Neural progenitor cell (in vitro differentiated cells): ENCODE results near the gene TOP2A. TPM values are rescaled to one million over a fixed set of nuclear protein-coding genes. Genes with fewer than 3 reads are reported as not detected.

Source experiments
- DNase-seq: peaks from one replicate; pipeline ENCODE4 v3.0.0-alpha.2; 2016; ENCODE audit warnings: low spot score
- H2AFZ ChIP-seq: fragments of 200-600 bp; sonication (generic); replicated peaks from 2 replicates; pipeline ENCODE4 v1.6.1; 2016; ENCODE audit warnings: antibody characterized with exemption
- H3F3A ChIP-seq: fragments of 200-600 bp; sonication (generic); 2 replicates; pipeline ENCODE4 v1.6.1; 2016; ENCODE audit warnings: antibody characterized with exemption, low read depth
- H3K27ac ChIP-seq: fragments of 200-600 bp; sonication (generic); 2 replicates; pipeline ENCODE4 v1.5.1; 2016; ENCODE audit warnings: mild to moderate bottlenecking
- H3K27me3 ChIP-seq: fragments of 200-600 bp; sonication (generic); 2 replicates; pipeline ENCODE4 v1.6.1; 2016; ENCODE audit warnings: mild to moderate bottlenecking, moderate library complexity
- H3K36me3 ChIP-seq: fragments of 200-600 bp; sonication (generic); 2 replicates; pipeline ENCODE4 v1.5.1; 2016
- H3K4me1 ChIP-seq: fragments of 200-600 bp; sonication (generic); 2 replicates; pipeline ENCODE4 v1.6.1; 2016; ENCODE audit warnings: mixed run types
- H3K4me2 ChIP-seq: fragments of 200-600 bp; sonication (generic); 2 replicates; pipeline ENCODE4 v1.6.1; 2016
- H3K4me3 ChIP-seq: fragments of 200-600 bp; sonication (generic); 2 replicates; pipeline ENCODE4 v1.5.1; 2016
- H3K79me2 ChIP-seq: fragments of 200-600 bp; sonication (generic); 2 replicates; pipeline ENCODE4 v1.6.1; 2016; ENCODE audit warnings: low read depth
- H3K9ac ChIP-seq: fragments of 200-600 bp; sonication (generic); 2 replicates; pipeline ENCODE4 v1.6.1; 2016
- H3K9me3 ChIP-seq: fragments of 200-600 bp; sonication (generic); 2 replicates; pipeline ENCODE4 v1.5.1; 2016; ENCODE audit warnings: low read depth
- H4K20me1 ChIP-seq: fragments of 200-600 bp; sonication (generic); 2 replicates; pipeline ENCODE4 v1.6.1; 2016; ENCODE audit warnings: low read depth
- H3K27ac Mint-ChIP-seq: 3 replicates; pipeline ENCODE4 v1.8.0; 2021; ENCODE audit warnings: mixed read lengths
- H3K27me3 Mint-ChIP-seq: 2 replicates; pipeline ENCODE4 v1.8.0; 2022; ENCODE audit warnings: low read depth, mild to moderate bottlenecking, inconsistent platforms, moderate library complexity, mixed read lengths; ENCODE audit not compliant: insufficient read depth
- H3K36me3 Mint-ChIP-seq: 3 replicates; pipeline ENCODE4 v1.8.0; 2021; ENCODE audit warnings: mixed read lengths
- H3K4me1 Mint-ChIP-seq: 3 replicates; pipeline ENCODE4 v1.8.0; 2021; ENCODE audit warnings: mixed read lengths
- H3K4me3 Mint-ChIP-seq: 3 replicates; pipeline ENCODE4 v1.8.0; 2021; ENCODE audit warnings: mild to moderate bottlenecking, moderate library complexity, mixed read lengths
- H3K9me3 Mint-ChIP-seq: 3 replicates; pipeline ENCODE4 v1.8.0; 2020; ENCODE audit warnings: mixed read lengths
- CTCF ChIP-seq: fragments of 200-600 bp; sonication (generic); IDR thresholded peaks from 2 replicates; pipeline ENCODE4 v1.5.1; 2017; ENCODE audit warnings: antibody characterized with exemption, mild to moderate bottlenecking
- EZH2 ChIP-seq: fragments of 200-600 bp; sonication (generic); IDR thresholded peaks from 2 replicates; pipeline ENCODE4 v1.6.1; 2017; ENCODE audit warnings: antibody characterized with exemption, mild to moderate bottlenecking, moderate library complexity
- EZH2phosphoT487 ChIP-seq: fragments of 200-600 bp; sonication (generic); IDR thresholded peaks from 2 replicates; pipeline ENCODE4 v1.6.1; 2017; ENCODE audit warnings: antibody characterized with exemption
- total RNA-seq: library from RNA; depleted of rRNA; stranded (reverse); fragments of >200 nt; gene quantifications from 2 replicates; pipeline ENCODE4 v1.2.3, GENCODE V29; 2015; ENCODE audit warnings: low replicate concordance

Gene TOP2A
- total RNA-seq, 1 donor from 2014 or later, result 968 TPM

GRCh38 chr17:40343219-40344119, 74.2 kb downstream of the TOP2A start:
- Histone ChIP-seq H3K36me3 (no peaks in the 10 kb centered on the region), H3K9ac (no peak overlapping the region), H2AFZ (no peak overlapping the region), H3K4me1 (peaks cover 66% of the 10 kb centered on the region), H3K27ac (no peak overlapping the region), H4K20me1 (peaks cover 90% of the 10 kb centered on the region), H3K9me3 (no peaks in the 10 kb centered on the region), H3K27me3 (peaks cover 78% of the 10 kb centered on the region), H3F3A (peaks cover 42% of the 10 kb centered on the region), H3K4me2 (peak overlapping the region; percentile 98), H3K79me2 (no peaks in the 10 kb centered on the region), H3K4me3 (peak overlapping the region; percentile 64)
- Mint-ChIP-seq H3K9me3 (no peaks in the 10 kb centered on the region), H3K27me3 (peaks cover 9% of the 10 kb centered on the region), H3K36me3 (no peaks in the 10 kb centered on the region), H3K4me1 (peaks cover 60% of the 10 kb centered on the region), H3K4me3 (peak overlapping the region; percentile 85), H3K27ac (peak overlapping the region; percentile 60)
- TF ChIP-seq EZH2phosphoT487, result no peak
- DNase-seq, result peak; percentile 60

- TF ChIP-seq EZH2phosphoT487 (peak; percentile 45), CTCF (peak; percentile 23), EZH2 (peak; percentile 67)
- Mint-ChIP-seq H3K27me3 (peaks cover 9% of the 10 kb centered on the region), H3K9me3 (no peaks in the 10 kb centered on the region), H3K4me3 (peak overlapping the region; percentile 85), H3K36me3 (no peaks in the 10 kb centered on the region), H3K27ac (peak overlapping the region; percentile 60), H3K4me1 (peaks cover 53% of the 10 kb centered on the region)
- Histone ChIP-seq H3K27ac (no peak overlapping the region), H3F3A (peaks cover 42% of the 10 kb centered on the region), H3K4me1 (peaks cover 58% of the 10 kb centered on the region), H2AFZ (no peak overlapping the region), H3K36me3 (no peaks in the 10 kb centered on the region), H3K9ac (no peak overlapping the region), H3K4me2 (peak overlapping the region; percentile 98), H4K20me1 (peaks cover 89% of the 10 kb centered on the region), H3K4me3 (peak overlapping the region; percentile 64), H3K9me3 (no peaks in the 10 kb centered on the region), H3K79me2 (no peaks in the 10 kb centered on the region), H3K27me3 (peaks cover 86% of the 10 kb centered on the region)
- no peak for DNase-seq
Measured at GRCh38 chr17:40342504-40343218, 75.0 kb downstream of the TOP2A start.

- H3K4me3 ChIP-seq, result peak overlapping the region; percentile 64
- H3F3A ChIP-seq, result peaks cover 42% of the 10 kb centered on the region
- no peak overlapping the region for H3K27ac ChIP-seq
- H3K4me3 Mint-ChIP-seq, result peak overlapping the region; percentile 85
- H3K9ac ChIP-seq, result no peak overlapping the region
- H3K36me3 Mint-ChIP-seq, result no peaks in the 10 kb centered on the region
- no peaks in the 10 kb centered on the region for H3K36me3 ChIP-seq
- H2AFZ ChIP-seq, result no peak overlapping the region
- no peaks in the 10 kb centered on the region for H3K9me3 Mint-ChIP-seq
- no peaks in the 10 kb centered on the region for H3K79me2 ChIP-seq
- TF ChIP-seq EZH2 (no peak), CTCF (no peak), EZH2phosphoT487 (no peak)
- no peaks in the 10 kb centered on the region for H3K9me3 ChIP-seq
- H3K4me2 ChIP-seq, result peak overlapping the region; percentile 98
- peaks cover 58% of the 10 kb centered on the region for H3K4me1 ChIP-seq
- DNase-seq, result peak; percentile 84
- peaks cover 90% of the 10 kb centered on the region for H4K20me1 ChIP-seq
- H3K4me1 Mint-ChIP-seq, result peaks cover 46% of the 10 kb centered on the region
- no peak overlapping the region for H3K27ac Mint-ChIP-seq
- peaks cover 91% of the 10 kb centered on the region for H3K27me3 ChIP-seq
- peaks cover 9% of the 10 kb centered on the region for H3K27me3 Mint-ChIP-seq
Measured at GRCh38 chr17:40341808-40342503, 75.7 kb downstream of the TOP2A start.
